K562 (cell line): ENCODE measurements around the gene DCLK2. TPM values are rescaled to one million over a fixed set of nuclear protein-coding genes. Genes with fewer than 3 reads are reported as not detected.

Experiments used
- ATAC-seq: fragments of 200-7000 bp; cut with Tn5 transposase; 3 replicates; pipeline ENCODE4 v1.9.1; 2020; ENCODE audit warnings: moderate library complexity
- BruUV-seq: library from RNA; stranded (reverse); fragments of 400-500 nt; replicated peaks from 2 replicates; lab custom pipeline; 2021; lab: Mats Ljungman, UMichigan
- CTCF ChIA-PET: fragments of 300-600 bp; formaldehyde crosslinking; extraction: SDS; loops from one replicate; lab custom pipeline; 2021; ENCODE audit warnings: low intra/inter-chr PET ratio; lab: Yijun Ruan, JAX
- POLR2A ChIA-PET: fragments of 300-600, 350-650 bp; sonication (Branson Sonifier 250); formaldehyde crosslinking; extraction: SDS; loops from one replicate; lab custom pipeline; 2021; ENCODE audit warnings: antibody characterized with exemption, inconsistent platforms; lab: Yijun Ruan, JAX
- DNase-seq, 4 experiments: peaks; one replicate each; pipeline versions ENCODE4 v3.0.0 to v3.0.0-alpha.2; 2011 to 2018; ENCODE audit warnings: low spot score in 3 of 4, mixed read lengths in 3 of 4; ENCODE audit errors: extremely low read depth in 1 of 4
- FAIRE-seq: peaks from 2 replicates; lab custom pipeline; 2011; peaks lifted over from hg19 to GRCh38; lab: Jason Lieb, UNC
- H2AFZ ChIP-seq: 2 replicates; pipeline ENCODE4 v1.6.0; 2011; ENCODE audit warnings: low read depth, low read length, control low read depth, inconsistent platforms
- H3K27ac ChIP-seq: fragments of 200-600 bp; 3 replicates; pipeline ENCODE4 v1.8.0; 2011; ENCODE audit warnings: low read depth, mild to moderate bottlenecking, control low read depth, inconsistent platforms, low read length, moderate library complexity, mixed read lengths; ENCODE audit errors: extremely low read depth
- H3K27me3 ChIP-seq, 2 experiments: fragments of 300-600 bp in 1 of 2; 2 replicates in 1 of 2; 3 replicates in 1 of 2; pipeline versions ENCODE4 v1.6.0 to v1.8.0; 2011; ENCODE audit warnings: inconsistent platforms in 2 of 2, low read length in 2 of 2, mild to moderate bottlenecking in 1 of 2, mixed read lengths in 1 of 2, moderate library complexity in 1 of 2; ENCODE audit not compliant: control insufficient read depth in 2 of 2, insufficient read depth in 2 of 2
- H3K36me3 ChIP-seq: fragments of 300-600 bp; 3 replicates; pipeline ENCODE4 v1.8.0; 2011; ENCODE audit warnings: mild to moderate bottlenecking, low read length, inconsistent platforms; ENCODE audit not compliant: control insufficient read depth, insufficient read depth
- H3K4me1 ChIP-seq, 2 experiments: fragments of 200-600 bp in 1 of 2; replicated peaks in 1 of 2; 2 replicates in 1 of 2; 3 replicates in 1 of 2; pipeline versions ENCODE4 v1.5.1 to v1.8.0; 2011; ENCODE audit warnings: inconsistent platforms in 2 of 2, low read length in 2 of 2, mild to moderate bottlenecking in 1 of 2, mixed read lengths in 1 of 2, moderate library complexity in 1 of 2; ENCODE audit not compliant: control insufficient read depth in 2 of 2, insufficient read depth in 2 of 2
- H3K4me2 ChIP-seq: 2 replicates; pipeline ENCODE4 v1.6.1; 2011; ENCODE audit warnings: low read length, control low read depth, inconsistent platforms, mixed read lengths; ENCODE audit not compliant: insufficient read depth
- H3K4me3 ChIP-seq: fragments of 200-600 bp; sonication (generic), shearing (Covaris generic); 2 replicates; pipeline ENCODE4 v1.5.1; 2016; ENCODE audit warnings: control low read depth, inconsistent platforms
- H3K79me2 ChIP-seq: fragments of 200-600 bp; 3 replicates; pipeline ENCODE4 v1.8.0; 2011; ENCODE audit warnings: low read length, inconsistent platforms; ENCODE audit not compliant: control insufficient read depth, insufficient read depth
- H3K9ac ChIP-seq, 2 experiments: 2 replicates each; pipeline versions ENCODE4 v1.6.0 to v1.6.1; 2011; ENCODE audit warnings: low read depth in 2 of 2, low read length in 2 of 2, control low read depth in 1 of 2, inconsistent platforms in 1 of 2, mild to moderate bottlenecking in 1 of 2, mixed read lengths in 1 of 2; ENCODE audit not compliant: insufficient read depth in 1 of 2
- H3K9me1 ChIP-seq: one replicate; pipeline ENCODE4 v1.6.0; 2011; ENCODE audit warnings: inconsistent platforms, mild to moderate bottlenecking, low read length, moderate library complexity; ENCODE audit not compliant: control insufficient read depth, insufficient read depth
- H3K9me3 ChIP-seq: replicated peaks from 2 replicates; pipeline ENCODE4 v1.5.1; 2011; ENCODE audit warnings: low read depth, low read length, inconsistent platforms; ENCODE audit not compliant: control insufficient read depth, insufficient read depth
- H4K20me1 ChIP-seq: replicated peaks from 2 replicates; pipeline ENCODE4 v1.6.1; 2011; ENCODE audit warnings: low read length, inconsistent platforms, mixed read lengths; ENCODE audit not compliant: control insufficient read depth, insufficient read depth
- ELF2 ChIP-seq: fragments of 250-450 bp; sonication (Bioruptor Pico); IDR thresholded peaks from 2 replicates; pipeline ENCODE4 v1.5.0; 2021; ENCODE audit warnings: mild to moderate bottlenecking
- HMGN3 ChIP-seq: IDR thresholded peaks from 2 replicates; pipeline ENCODE4 v1.6.1; 2011; ENCODE audit warnings: borderline replicate concordance, low read depth, mild to moderate bottlenecking, mixed read lengths, low read length; ENCODE audit not compliant: insufficient read length; ENCODE audit errors: extremely low read depth
- KDM1A ChIP-seq, 2 experiments: fragments of 450-650 bp; IDR thresholded peaks; 2 replicates each; pipeline ENCODE4 v1.6.1; 2016; ENCODE audit warnings: mild to moderate bottlenecking in 2 of 2
- MEIS2 ChIP-seq: fragments of 450-650 bp; IDR thresholded peaks from 2 replicates; pipeline ENCODE4 v1.6.1; 2014; ENCODE audit warnings: mild to moderate bottlenecking; ENCODE audit not compliant: partially characterized antibody
- SIX5 ChIP-seq, 2 experiments: IDR thresholded peaks; 2 replicates each; pipeline ENCODE4 v1.6.1; 2011; ENCODE audit warnings: low read length in 2 of 2, borderline replicate concordance in 1 of 2, low read depth in 1 of 2, mild to moderate bottlenecking in 1 of 2, moderate library complexity in 1 of 2; ENCODE audit not compliant: insufficient read depth in 1 of 2
- TSHZ1 ChIP-seq: fragments of 250-450 bp; sonication (Bioruptor Pico); IDR thresholded peaks from 2 replicates; pipeline ENCODE4 v1.4.0; 2020; ENCODE audit warnings: mild to moderate bottlenecking, moderate library complexity
- U2AF2 ChIP-seq: fragments of 200-400 bp; formaldehyde crosslinking; optimal IDR thresholded peaks from 2 replicates; pipeline ENCODE3; 2017; ENCODE audit warnings: low read depth, mild to moderate bottlenecking, low read length
- ZEB2 ChIP-seq: fragments of 450-650 bp; IDR thresholded peaks from 2 replicates; pipeline ENCODE4 v1.6.1; 2016
- ZFP91 ChIP-seq: sonication (generic); formaldehyde crosslinking; IDR thresholded peaks from 2 replicates; pipeline ENCODE4 v1.8.0; 2022; ENCODE audit warnings: mild to moderate bottlenecking, missing genetic modification reagents
- WGBS: fragments of 100-300 bp; shearing (Covaris generic); methylation state at CpG from one replicate; pipeline ENCODE4 v1.1.6; 2016; ENCODE audit warnings: low coverage, mixed read lengths; ENCODE audit not compliant: insufficient coverage; ENCODE audit errors: missing lambda C conversion rate; 5-methylcytosine and 5-hydroxymethylcytosine counted together
- in situ Hi-C: fragments of 300-500 bp; cut with MboI; formaldehyde crosslinking; loops from 4 replicates; pipeline ENCODE4 v1.15.0; 2018; ENCODE audit warnings: inconsistent platforms, mixed read lengths
- intact Hi-C: fragments of 100-400 bp; cut with micrococcal nuclease; formaldehyde crosslinking; loops from 2 replicates; pipeline ENCODE4 v1.14.2; 2022
- polyA plus RNA-seq, 8 experiments: library from polyadenylated mRNA; depleted of rRNA in 4 of 8; stranded (reverse) in 5 of 8; unstranded in 3 of 8; fragments of >200 nt; fragmentation: Nextera tagmentation in 2 of 8; fragmentation: Illumina TruSeq in 1 of 8; extraction: Ambion mirVana in 2 of 8; extraction: Trizol in 1 of 8; gene quantifications; 2 replicates each; pipeline versions ENCODE4 v1.2.1 to v1.2.3, GENCODE V29; 2011 to 2014; ENCODE audit warnings: inconsistent platforms in 1 of 8, missing spikeins in 1 of 8
- total RNA-seq, 7 experiments: library from RNA; depleted of rRNA in 6 of 7; stranded (reverse); fragments of >200 nt in 6 of 7; fragmentation: Illumina TruSeq in 2 of 7; extraction: Trizol in 2 of 7; gene quantifications; 2 replicates each; pipeline versions ENCODE4 v1.2.1 to v1.2.3, GENCODE V29; 2011 to 2021; ENCODE audit warnings: low replicate concordance in 1 of 7

The DCLK2 gene
- total and polyA plus RNA-seq, 9 of the 15 experiments (the other 6 are each of a cell fraction or from before 2014, with no cell fraction given): not detected

GRCh38 chr4:150244600-150244999 lies 166.4 kb downstream of the DCLK2 start (continued):
- no peak for TF ChIP-seq TSHZ1 (CRISPR knock-in tag)
- no peak for TF ChIP-seq ZEB2
- no peak for TF ChIP-seq HMGN3
- TF ChIP-seq MEIS2: peak; percentile 13
- no peak for TF ChIP-seq KDM1A (IDR thresholded peaks at IDR 0.05)
- TF ChIP-seq U2AF2: no peak

GRCh38 chr4:150247184-150247583 lies 168.9 kb downstream of the DCLK2 start:
- no TSS peak for BruUV-seq
- Histone ChIP-seq H2AFZ (peak overlapping the region; percentile 25; the same call in 1 of the 2 replicates), H4K20me1 (no peaks in the 10 kb centered on the region), H3K27ac (no peak overlapping the region), H3K9me3 (no peaks in the 10 kb centered on the region), H3K4me1 (no peaks in the 10 kb centered on the region; a peak in 1 of 5 replicates), H3K79me2 (no peaks in the 10 kb centered on the region), H3K36me3 (no peaks in the 10 kb centered on the region), H3K9ac (no peak overlapping the region), H3K27me3 (no peaks in the 10 kb centered on the region), H3K9me1 (no peaks in the 10 kb centered on the region), H3K4me2 (no peak overlapping the region; the same call in 1 of the 2 replicates), H3K4me3 (no peak overlapping the region)
- intact Hi-C loops: loop anchor here (5.0 kb wide), 1 partner anchor 620 kb away; no protein-coding TSS in a partner anchor
- TF ChIP-seq ELF2 (CRISPR knock-in tag) (0 out of 2 replicates have a peak, but pooled peaks have one; percentile 20), SIX5 (IDR thresholded peaks at IDR 0.05; ENCODE audit: borderline replicate concordance in 1 of 2, insufficient read depth in 1 of 2, low read depth in 1 of 2, low read length in 2 of 2) (no peak), ZFP91 (CRISPR knock-in tag) (0 out of 2 replicates have a peak, but pooled peaks have one; percentile 36)
- ATAC-seq (no peak), DNase-seq (no peak), FAIRE-seq (no peak)
- CTCF ChIA-PET: interaction anchor here (1.1 kb wide), 1 partner anchor 619 kb away, joined by 3 read pairs; no protein-coding TSS in a partner anchor
- in situ Hi-C loops: no loop called here
- POLR2A ChIA-PET: interaction anchor here (0.7 kb wide), 1 partner anchor 262 kb away, joined by 3 read pairs; no protein-coding TSS in a partner anchor
- WGBS: 17% methylated on average over 7 of the region's 7 CpGs
